GM18499 (cell line): Measurements from ENCODE around the gene CLRN1.

Experiments used
- ATAC-seq: cut with Tn5 transposase; IDR thresholded peaks from one replicate; pipeline ENCODE4 v1.9.1; 2021; ENCODE audit warnings: moderate number of reproducible peaks; ENCODE audit not compliant: insufficient read depth, unreplicated experiment

CLRN1 gene

DNA sequence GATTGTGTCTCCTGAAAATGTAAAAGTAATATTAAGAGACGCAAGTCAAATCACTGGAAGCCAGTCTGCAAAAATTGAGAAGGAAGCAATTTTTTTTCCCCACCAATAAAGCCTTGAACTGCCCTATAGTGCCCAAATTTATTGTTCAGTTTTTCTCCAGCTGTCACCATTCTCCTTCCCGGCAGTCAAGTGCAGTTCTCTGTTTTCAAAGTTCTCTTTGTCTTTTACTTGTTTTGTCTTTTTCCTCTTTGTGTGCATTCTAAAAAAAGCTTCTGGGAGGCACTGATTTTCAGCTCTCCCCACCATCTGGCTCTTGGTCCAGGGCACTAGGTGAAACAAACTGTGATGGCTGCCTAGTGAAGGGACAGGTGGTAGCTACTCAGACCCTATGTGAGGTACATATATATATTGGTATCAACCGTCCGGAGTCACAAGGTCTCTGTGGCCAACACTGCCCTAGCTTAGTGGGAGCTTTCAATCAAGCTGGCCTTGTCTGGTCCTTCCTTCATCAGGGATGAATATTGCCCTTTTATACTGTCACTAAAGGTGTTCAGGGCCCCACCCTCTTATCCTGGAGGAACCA is 6.1 kb upstream of the CLRN1 start:
- ATAC-seq: no peak

DNA sequence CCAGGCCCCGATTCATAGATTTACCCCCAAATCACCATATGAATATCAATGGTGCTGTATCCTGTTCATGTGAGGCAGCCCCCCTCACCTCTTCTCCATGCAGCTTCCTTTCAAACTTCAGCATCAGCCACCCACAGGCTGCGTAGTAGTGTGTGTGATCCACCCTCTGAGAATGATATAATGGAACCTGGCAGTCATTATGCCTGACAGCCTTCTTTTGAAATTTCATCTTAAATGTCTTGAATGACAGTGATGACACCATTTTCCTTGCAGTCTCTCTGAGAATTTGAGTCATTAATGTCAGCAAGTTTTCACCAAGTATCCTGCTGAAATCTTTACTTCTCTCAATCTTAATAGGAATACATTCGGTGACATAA is 3.5 kb upstream of the CLRN1 start:
- ATAC-seq: no peak

DNA sequence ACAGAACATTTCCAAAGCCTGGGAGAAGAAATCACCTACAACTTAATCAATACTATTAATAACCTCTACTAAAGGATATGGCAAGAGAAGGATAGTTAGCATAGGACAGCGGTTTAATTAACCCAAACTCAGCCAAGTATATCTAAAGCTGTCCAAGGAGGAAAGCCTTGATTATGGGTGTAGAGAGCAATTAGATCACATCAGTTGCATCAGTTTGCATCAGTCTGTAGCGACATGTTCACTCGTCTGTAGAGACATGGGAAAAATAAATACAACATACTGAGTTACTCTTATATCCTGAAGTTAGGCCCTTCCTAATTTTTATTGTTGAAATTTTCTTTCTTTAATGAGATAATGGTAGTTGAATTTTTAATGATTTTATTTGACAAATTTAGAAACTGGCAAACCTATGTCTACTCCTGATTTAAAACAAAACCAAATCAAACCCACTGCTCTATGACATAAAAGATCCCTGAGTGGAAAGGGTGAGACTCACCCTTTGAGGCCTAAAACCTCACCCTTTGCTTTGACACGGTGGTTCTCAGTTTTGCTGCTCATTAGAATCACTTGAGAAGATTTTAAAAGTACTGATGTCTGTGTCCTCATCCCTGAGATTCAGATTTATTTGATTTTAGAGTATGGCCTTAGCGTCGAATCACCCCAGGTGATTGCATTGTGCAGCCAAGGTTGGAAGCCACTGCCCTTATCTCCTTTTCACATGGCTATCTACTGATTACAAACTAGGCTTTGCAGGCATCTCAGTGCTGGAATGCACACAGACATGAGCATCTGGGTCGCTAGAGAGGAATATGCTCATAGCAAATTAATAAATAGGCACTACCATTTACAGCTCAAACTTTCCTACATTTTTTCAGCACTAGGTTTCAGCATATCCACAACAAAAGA is 2.8 kb upstream of the CLRN1 start:
- no peak for ATAC-seq

DNA sequence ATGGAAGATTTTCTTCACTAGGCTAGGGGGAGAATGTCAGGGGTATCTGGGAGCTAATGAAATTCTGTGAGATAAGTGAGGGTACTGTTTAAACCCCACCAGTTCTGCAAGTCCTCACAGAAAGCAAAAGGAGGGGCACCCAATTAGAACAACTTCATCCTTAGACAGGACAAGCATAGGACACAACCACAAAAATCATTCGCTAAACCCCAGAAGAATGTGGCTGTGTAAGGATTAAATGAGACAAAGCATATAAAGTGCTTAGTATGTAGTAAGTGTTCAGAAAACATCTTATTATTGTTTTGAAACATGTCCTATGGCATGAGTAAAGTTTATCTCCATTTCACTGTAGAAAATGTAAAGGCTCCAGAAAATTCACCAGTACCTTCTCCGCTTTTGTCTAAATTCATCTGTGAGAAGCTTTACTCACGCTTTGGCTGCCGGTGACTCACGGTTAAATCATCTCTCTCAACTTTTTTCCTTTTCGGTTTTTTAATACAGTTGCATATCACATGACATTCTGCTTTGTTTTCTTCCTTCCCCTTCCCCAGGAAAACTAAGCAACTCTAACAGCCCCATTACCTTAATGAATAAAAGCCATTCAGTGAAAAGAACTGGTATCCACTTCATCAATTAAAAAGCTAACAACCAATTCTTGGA is 1.7 kb downstream of the CLRN1 start:
- no peak for ATAC-seq

DNA sequence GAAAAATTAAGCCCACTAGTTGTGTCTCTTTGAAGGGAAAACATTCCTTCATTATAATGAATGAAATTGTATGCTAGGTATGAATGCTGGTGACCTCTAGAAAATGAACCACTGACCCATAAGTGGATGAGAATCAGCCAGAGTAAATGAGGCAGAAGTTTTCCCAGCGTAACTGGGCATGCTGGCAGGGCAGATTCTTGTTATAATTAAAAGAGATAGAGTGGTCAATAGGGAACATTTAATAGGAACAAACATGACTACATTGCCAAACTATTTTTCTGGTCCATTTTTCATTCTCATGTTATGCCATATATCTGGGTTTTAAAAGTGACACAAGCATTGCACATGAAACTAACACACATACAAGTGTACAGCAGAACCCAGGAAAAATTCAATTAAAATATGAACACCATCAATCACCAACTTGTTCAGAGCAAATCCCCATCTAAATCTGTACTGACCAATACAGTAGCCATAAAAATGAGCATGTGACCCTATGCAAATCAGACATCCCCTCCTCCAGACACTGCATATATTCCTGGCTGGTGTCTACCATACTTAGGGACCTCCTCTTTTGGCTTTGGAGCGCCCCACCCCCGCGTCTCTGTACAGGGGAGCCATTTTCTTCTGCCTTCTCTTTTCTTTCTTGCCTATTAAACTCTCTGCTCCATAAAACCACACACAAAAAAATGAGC is 4.0 kb downstream of the CLRN1 start:
- no peak for ATAC-seq

DNA sequence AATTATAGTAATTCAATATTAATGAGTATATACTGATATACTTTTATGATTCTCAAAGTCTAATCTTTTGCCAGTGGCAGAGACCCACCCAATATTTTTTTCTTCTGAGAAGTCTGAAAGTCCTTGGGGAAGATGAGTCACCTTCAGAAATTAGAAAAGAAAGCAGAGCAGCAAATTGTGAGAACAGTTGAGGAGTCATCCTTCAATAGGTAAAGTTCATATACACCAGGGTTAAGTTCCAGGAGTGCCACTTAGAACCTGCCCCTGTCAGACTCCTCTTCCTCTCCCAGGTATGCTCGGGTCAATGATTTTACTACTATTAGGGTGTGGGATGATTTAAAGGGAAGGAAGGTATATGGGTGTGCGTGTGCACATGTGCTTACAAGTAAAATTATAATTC is 7.1 kb downstream of the CLRN1 start:
- no peak for ATAC-seq

DNA sequence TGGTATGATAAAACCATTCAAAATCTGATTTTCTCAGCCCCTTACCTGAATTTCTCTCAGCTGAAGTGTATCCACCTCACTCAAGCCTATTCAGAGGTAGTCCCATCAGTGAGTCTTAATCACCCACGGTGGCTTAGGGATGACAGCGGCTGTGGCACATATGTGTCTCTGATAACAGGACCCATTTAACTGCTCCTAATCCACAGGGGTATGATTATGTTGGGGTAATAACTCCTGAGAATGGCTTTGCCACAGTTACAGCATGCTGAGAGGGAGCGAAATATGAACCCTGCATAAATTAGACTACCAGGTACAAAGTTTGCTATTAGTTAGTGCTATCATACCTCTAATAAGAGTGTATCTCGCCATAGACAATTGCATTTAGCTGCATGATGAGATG is 10.6 kb downstream of the CLRN1 start:
- ATAC-seq: no peak

DNA sequence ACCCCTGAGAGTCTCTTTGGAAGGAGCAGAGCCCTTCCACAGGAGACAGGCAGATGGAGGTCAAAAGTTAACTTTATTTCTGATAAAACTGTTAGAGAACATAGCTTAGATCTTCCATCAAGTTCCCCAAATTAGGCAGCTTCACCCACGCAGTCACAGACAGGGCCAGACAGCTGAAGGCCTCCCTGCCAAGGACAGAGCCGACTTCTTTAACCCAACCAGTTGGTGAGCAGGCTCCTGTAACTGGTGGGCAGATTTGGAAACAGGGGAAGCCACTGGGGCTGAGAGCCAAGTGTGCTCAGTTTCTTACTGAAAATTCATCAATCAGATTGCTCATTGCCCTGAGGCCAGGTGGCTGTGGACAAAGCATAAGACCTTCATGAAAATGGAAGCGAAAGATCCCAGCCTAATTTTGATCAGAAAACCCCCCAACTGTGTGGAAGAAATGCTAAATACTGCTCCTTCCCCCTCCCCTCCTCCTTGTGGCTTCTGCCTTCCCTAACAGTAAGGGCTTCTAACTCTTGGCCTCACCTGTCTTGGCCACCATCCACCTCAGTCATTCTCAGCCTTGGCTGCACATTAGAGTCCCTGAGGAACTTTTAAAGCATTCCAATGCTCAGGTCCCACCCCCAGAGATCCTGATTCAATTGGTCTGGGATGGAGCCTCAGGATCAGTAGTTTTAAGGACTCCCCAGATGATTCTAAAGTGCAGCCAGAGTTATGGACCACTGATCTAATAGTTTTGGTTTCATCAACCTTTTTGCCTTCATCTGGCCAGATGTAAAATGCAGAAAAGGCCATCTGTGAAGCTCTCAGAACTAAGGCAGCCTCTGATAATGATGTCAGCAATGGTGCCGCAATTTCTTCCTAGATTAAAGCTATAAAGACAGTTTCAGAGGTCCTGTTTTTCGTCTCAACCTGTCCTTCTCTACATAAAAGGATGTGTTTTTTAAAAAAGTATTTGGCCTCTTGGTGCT is 11.5 kb downstream of the CLRN1 start:
- no peak for ATAC-seq

DNA sequence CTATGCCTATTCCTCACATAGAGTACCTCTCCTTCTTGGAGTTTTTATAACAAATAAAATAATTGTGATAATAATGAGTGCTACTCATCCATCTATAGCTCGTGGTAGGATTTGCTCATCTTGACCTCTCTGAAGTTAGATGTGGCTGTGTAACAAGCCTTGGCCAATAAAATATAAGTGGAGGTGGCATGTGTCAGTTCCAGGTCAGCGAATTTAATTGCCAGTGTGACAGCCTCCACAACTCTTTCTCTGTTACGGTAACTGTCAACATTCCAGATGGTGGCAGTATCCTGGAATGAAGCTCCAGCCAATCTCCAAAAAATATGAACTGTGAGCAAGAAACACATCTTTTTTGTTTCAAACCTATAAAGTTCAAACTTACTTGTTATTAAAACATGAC is 13.8 kb downstream of the CLRN1 start:
- no peak for ATAC-seq

DNA sequence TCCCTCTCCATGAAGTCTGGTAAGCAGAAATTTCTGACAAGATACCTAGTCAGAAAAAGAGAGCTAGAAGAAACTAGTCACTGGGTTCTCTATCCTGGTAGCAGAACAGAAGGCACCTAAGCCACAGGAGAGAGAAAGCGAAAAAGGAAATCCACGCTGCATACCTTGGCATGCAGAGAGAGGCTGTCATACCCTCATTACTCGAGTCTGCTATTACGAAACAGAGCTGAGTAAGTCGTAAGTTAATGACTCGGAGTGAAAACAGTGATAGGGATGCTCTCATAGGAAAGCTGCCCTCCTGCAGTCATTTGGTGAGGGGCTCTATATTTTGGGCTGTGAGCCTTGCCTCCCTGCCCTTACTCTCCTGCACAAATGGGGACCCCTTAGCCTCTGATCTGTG is 16.2 kb downstream of the CLRN1 start:
- no peak for ATAC-seq

DNA sequence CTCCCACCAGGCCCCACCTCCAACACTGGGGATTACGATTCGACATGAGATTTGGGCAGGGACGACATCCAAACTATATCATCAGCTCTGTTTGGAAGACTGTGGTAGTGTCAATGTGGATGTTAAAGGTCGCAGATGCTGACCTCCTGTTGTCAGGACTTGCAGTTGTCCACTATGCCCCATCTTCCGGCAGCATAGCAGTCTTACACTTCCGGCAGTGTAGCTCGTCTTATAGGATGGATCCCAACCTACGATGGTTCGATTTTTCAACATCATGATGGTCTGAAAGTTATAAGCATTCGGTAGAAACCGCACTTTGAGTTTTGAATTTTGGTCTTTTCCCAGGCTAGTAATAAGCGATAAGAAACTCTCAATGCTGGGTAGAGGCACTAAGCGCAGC is 20.6 kb downstream of the CLRN1 start:
- no peak for ATAC-seq

DNA sequence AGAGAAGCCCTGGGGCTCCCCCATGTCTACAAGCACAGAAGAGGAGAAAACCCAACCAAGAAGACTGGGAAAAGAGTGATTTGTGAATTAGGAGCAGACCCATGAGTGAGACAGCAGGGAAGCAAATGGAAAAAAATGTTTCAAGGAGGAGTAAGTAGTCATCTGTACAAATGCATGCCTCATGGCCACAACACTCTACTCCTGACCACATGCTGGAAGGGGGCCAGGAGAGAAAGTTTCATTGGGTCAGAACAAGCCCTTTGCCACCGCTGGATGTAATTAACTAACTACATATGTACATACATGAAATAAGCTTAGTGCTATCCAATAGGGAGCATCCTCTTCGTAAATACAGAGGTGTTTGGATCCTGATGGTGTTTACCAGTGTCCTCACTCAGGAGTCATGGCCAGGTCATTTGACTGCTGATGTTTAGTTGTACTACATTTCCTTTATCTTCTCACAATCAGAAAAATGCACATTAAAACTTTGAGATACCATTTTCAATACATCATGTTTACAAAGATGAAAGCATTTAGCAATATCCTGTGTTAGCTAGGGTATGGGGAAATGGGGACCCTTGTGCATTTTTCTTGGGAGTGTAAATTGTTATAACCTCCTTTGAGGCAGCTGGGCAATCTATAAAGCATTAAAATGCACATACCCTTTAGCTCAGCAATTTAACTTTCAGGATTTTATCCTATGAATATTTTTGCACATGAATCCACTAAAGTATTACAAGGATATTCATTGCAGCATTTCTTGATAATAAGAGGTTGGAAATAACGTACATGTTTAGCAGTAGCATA is 27.1 kb downstream of the CLRN1 start:
- no peak for ATAC-seq

DNA sequence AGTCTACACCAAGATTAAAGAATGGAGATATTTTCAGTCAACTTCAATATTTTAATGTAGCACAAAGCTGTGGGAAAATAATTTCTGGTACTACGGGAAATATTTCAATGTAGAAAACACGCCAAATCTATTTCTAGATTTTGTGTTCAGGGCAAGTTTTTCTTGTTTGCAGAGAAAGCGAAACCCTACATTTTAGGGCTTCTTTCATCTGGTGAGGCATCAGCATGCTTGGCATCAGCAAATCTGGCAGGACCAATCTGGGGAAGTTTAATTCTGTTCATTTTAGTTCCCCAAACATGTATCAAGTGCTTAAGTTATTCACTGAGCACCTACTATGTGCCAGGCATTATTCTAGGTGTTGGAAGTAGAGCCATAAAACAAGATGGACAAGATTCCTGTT is 30.3 kb downstream of the CLRN1 start:
- no peak for ATAC-seq

DNA sequence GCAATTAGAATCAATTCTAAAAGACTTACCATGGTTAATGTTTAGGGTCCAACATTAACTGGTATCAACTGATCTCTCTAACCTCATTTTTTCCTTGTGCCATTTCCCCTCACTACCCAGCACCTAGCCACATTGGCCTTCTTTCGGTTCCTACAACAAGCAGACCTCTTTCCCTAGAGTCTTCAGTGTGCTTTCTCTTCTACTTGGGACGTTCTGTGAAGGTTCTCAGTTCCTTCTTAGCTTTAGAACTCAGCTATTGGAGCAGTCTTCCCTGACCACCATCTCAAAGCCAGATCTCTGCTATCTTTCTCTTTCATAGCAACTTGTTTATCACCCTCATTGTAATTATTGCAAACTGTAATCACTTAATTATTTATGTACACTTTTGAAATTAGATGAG is 35.8 kb downstream of the CLRN1 start:
- ATAC-seq: peak; percentile 64

DNA sequence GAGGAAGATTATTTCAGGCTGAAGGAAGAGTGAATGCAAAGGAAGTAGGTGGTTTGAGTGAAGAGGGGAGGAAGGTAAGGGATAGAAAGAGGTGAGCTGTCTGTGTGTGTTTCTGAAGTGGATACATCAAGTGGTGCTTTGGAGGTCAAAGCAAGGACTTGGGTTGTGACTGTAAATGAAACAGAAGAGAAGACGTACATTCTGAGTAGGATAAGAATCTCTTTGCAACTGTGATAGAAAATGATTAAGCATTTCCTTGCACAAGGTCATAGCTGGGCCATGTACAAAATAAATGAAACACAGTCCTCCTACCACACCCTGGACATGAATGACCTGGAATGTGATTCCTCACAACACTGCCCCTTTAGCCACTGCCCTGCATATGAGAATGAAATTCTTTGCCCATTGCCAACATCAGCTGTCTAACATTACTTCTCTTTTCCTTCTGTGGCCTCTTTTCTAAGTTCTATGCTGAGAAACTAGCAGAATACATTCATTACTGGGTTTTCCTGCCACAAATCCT is 39.0 kb downstream of the CLRN1 start:
- no peak for ATAC-seq

DNA sequence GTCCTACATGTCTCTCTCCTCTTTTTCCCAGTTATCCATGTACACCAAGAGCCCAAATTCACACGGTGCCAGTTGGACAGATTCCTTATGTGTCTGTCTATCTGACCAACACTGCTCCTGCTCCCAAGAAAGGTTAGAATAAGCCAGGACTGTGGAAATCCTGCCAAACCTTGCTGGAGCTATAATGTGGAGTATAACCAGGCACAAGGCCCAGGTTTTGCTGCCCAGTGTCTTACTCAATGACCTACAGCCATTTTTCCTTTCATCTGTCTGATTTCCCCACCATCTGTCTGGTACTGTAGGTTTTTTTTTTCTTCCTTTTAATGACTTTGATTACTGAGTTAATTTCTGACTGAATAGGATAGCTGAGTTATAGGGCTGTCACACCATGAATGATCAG is 40.8 kb downstream of the CLRN1 start:
- no peak for ATAC-seq

DNA sequence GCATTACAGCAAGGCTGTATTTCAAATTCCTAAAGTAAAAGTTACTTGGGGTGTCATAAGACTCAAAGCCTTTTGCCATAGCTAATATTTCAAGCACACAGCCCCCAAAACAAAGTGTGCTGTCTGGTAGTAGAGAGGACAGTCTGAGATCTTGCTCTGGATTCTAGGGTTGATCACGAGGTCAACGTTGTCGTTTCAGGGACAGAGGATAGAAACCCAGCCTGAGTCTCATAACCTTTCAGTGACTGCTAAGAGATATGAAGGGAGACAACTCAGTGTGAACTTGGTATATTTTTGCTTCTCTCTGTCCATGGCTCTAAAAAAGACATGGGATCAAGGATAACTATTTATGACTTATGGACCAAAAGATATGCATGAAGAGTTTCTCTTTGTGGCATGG is 41.7 kb downstream of the CLRN1 start:
- no peak for ATAC-seq

DNA sequence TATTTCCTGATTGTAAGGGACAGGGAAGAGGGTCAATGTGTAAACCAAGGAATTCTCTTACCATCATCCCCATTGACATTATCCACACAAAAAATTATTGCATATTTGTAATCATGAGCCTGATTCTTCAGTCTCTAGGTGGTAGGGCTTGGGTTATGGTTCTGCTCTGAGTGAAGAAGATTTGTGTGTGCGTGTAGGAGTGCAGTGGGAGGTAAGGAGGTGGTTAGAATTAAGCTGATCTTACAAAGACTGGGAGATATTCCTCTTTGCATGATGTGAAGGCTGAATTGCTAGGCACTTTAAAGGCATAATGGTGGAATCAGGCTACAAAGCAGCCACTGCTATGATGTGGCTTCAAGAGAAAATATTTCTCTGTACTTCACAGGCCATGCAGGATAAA is 44.3 kb downstream of the CLRN1 start:
- no peak for ATAC-seq

DNA sequence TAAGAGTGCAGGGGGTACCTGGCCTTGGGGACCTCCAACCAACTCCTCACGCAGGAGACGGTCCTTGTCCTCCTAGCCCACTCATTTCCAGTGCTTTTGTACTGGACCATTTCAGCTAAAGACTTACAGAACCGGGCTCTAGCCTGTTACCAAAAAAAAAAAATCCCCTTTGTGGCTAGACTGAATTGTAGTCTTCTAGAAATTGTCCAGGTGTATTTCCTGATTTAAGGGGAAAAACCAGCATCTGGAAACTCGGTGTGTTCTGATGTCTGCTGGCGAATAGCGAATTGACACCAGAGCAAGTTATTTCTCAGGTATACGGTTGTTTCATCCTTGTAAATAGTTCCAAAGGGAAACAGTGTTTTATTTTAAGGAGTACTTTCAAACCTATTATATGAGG is 46.2 kb downstream of the CLRN1 start:
- no peak for ATAC-seq
